Right cardiac atrium (tissue), 5 donors: Measurements from ENCODE around the gene UBE2R2. TPM values are rescaled to one million over a fixed set of nuclear protein-coding genes. Genes with fewer than 3 reads are reported as not detected.
"Not testable (repeated sequence)": the region's sequence is repeated elsewhere in the genome, so short reads cannot be mapped to it uniquely, and the experiment has no call there.

Experiments used
- ATAC-seq, 2 donors: fragments of 200-7000 bp; cut with Tn5 transposase; one replicate each; pipeline versions ENCODE4 v1.8.0 to v1.9.1; 2020; ENCODE audit warnings: moderate library complexity in 2 of 2, mild to moderate bottlenecking in 1 of 2
- DNase-seq, 3 donors: peaks; one replicate each; pipeline ENCODE4 v3.0.0-alpha.2; 2020
- H3K27ac ChIP-seq: one replicate; pipeline ENCODE4 v1.5.1; 2013; ENCODE audit warnings: mild to moderate bottlenecking, low read length, control low read depth, moderate library complexity
- H3K27me3 ChIP-seq: one replicate; pipeline ENCODE4 v1.6.1; 2013; ENCODE audit not compliant: control insufficient read depth, insufficient read depth
- H3K4me1 ChIP-seq: one replicate; pipeline ENCODE4 v1.6.1; 2013; ENCODE audit warnings: low read length; ENCODE audit not compliant: control insufficient read depth, insufficient read depth
- H3K4me3 ChIP-seq: one replicate; pipeline ENCODE4 v1.5.1; 2013; ENCODE audit warnings: low read length, control low read depth
- H3K9me3 ChIP-seq: one replicate; pipeline ENCODE4 v1.6.1; 2013; ENCODE audit warnings: low read length; ENCODE audit not compliant: control insufficient read depth
- WGBS: extraction: QIAGEN DNeasy Blood & Tissue Kit; methylation state at CpG from one replicate; pipeline ENCODE4 v1.1.7; 2013; 5-methylcytosine and 5-hydroxymethylcytosine counted together
- intact Hi-C, 4 donors: fragments of 100-400 bp; cut with DNase I; formaldehyde crosslinking; loops; one replicate each; pipeline versions ENCODE4 v1.11.0 to v1.14.0; 2022 to 2023
- polyA plus RNA-seq: library from polyadenylated mRNA; stranded (reverse); fragments of 200-250 nt; gene quantifications from one replicate; pipeline ENCODE4 v1.2.3, GENCODE V29; 2013
- total RNA-seq, 4 donors: library from RNA; stranded (reverse); fragmentation: NEBNext Ultra II Directional; extraction: Animal tissue kit (Norgen Biotek cat#: 25700); gene quantifications; one replicate each; pipeline ENCODE4 v1.2.1, GENCODE V29; 2021
- donor health status: healthy with polysubstance abuse.
- donor health status: DM: no; HTN: yes; CAD: no.
- donor health status: DM: no; HTN: no; CAD: no.
- donor health status: DM: no; HTN: yes; CAD: no; lungs with severe emphysema.
- donor health status: DM: yes; HTN: yes; CAD: no.

UBE2R2 gene
- total and polyA plus RNA-seq, 5 donors, result 23.9 to 43.8 (median 37.0) TPM

DNA sequence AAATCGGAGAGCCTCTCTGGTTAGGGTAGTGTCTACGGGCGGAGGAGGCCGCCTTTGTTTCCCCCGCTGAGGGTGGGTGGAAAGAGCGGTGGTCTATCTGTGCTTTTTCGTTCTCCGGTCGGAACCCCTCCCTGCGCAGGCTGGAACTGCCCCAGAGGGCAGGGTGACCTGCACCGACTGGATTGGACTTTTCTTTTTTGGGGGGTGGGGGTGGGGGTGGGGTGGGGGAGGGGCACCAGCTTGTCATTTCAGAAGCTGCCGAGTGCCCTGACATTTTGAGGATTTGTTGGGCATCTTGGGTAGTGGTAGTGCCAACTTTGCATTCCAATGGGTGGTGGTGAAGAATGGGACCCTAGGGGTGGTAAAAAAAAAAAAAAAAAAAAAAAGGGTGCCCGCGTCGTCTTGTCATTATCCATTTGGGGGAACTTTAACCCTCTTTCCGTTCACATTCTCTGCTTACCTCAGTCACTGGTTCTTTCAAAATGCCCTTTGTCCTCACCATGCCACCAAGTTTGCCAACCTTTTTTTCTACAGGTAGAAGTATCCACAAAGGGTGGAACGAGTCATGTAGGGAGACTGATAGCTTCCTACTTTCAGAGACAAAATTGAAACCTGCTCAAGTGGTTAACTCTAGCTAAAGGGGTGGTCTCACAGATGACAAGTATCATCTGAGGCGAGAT is 1.3 kb downstream of the UBE2R2 start:
- H3K27ac ChIP-seq, result peak overlapping the region; percentile 100
- under 1% methylated on average over 18 of the region's 18 CpGs for WGBS
- H3K27me3 ChIP-seq, result no peaks in the 10 kb centered on the region
- ATAC-seq (peak; percentile 6 to 16), DNase-seq (peak in 2 of 3 donors; percentile 86 to 87)
- no peaks in the 10 kb centered on the region for H3K9me3 ChIP-seq
- no peaks in the 10 kb centered on the region for H3K4me1 ChIP-seq
- peak overlapping the region; percentile 99 for H3K4me3 ChIP-seq
- intact Hi-C loops, result loop anchor here in 2 of 4 donors (2.0 to 5.0 kb wide), 2 partner anchors 28 to 34 kb away; no protein-coding TSS in a partner anchor

DNA sequence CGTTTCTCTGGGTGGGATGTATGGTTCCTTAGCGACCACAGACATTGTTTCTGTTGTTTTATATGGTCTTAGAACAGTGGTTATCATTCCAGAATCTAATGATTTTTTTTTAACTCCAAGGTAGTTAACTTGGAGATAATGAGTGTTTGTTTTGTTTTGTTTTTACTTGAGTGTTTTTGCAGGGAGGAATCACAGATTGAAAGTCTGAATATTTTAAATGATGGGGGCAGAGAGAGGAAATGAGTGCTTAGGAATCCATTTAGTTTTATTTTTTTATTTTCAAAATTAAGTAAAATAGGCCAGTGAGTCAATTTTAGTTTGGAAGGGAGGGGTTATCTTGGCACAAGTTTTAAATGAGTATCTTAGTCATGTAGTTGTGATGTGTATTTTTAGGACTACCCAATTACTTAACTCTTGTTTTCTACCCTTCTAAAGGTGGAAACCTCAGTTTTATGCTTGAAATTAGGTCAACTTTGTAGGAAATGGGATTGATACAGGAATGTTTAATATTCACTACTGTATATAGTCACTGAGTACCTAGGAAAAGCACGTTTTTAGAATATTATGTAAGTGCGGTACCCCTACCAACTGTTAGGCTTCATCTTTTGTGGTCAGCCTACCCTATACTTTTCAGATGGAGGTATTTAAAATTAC is 2.0 kb downstream of the UBE2R2 start:
- H3K9me3 ChIP-seq, result no peaks in the 10 kb centered on the region
- H3K27ac ChIP-seq, result peak overlapping the region; percentile 29
- intact Hi-C loops, result loop anchor here in 2 of 4 donors (2.0 to 5.0 kb wide), 2 partner anchors 28 to 33 kb away; no protein-coding TSS in a partner anchor
- no peaks in the 10 kb centered on the region for H3K4me1 ChIP-seq
- DNase-seq (no peak), ATAC-seq (no peak)
- peak overlapping the region; percentile 99 for H3K4me3 ChIP-seq
- 16% methylated on average over 4 of the region's 4 CpGs for WGBS
- no peaks in the 10 kb centered on the region for H3K27me3 ChIP-seq

DNA sequence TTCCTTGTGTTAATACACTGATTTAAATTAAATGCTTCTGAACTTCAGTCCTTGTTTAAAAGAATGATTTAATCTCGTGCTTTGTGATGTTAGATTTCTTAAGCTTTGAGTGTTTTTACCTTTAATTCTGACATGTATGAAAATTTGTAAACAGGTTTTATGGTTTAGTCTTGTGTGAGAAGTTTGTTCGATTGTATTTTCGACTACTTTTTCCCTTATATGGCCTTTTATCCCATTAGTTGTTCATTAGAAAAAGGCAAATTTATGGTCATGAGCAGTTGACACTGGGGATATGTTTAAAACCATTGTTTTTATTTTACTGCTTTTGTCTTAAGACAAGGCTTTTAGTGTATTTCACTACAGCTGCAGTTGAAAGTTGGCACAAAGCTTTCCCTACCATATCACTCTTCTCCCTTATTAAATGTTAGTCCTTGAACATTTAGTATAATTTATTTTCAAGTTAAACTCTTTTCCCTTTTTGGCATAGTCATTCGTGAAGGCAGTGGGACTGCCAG is 3.3 kb downstream of the UBE2R2 start:
- 48% methylated on average over 4 of the region's 4 CpGs for WGBS
- Histone ChIP-seq H3K27me3 (no peaks in the 10 kb centered on the region), H3K9me3 (no peaks in the 10 kb centered on the region), H3K27ac (no peak overlapping the region), H3K4me1 (no peaks in the 10 kb centered on the region), H3K4me3 (no peak overlapping the region)
- ATAC-seq, result no peak
- no peak for DNase-seq
- intact Hi-C loops, result no loop called here

DNA sequence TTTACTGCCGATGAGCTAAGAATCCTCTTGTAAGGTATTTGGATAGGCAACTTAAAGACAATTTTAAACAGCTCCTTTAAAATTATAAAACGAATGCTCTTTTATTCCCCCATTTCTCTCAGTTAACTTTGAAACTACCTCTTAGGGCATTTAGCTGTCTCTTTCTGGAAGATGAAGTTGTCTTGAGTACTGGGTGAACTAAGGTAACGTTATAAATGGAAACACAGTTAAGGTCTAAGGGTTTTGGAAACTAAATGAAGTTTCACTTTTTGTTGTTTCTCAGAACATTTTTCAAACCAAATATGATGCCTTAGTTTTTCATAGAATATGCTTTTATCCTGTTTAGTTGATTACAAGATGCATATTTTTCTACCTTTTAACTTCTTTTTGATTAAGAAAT is 6.8 kb downstream of the UBE2R2 start:
- H3K27ac ChIP-seq, result no peak overlapping the region
- intact Hi-C loops, result no loop called here
- 89% methylated on average over 3 of the region's 3 CpGs for WGBS

DNA sequence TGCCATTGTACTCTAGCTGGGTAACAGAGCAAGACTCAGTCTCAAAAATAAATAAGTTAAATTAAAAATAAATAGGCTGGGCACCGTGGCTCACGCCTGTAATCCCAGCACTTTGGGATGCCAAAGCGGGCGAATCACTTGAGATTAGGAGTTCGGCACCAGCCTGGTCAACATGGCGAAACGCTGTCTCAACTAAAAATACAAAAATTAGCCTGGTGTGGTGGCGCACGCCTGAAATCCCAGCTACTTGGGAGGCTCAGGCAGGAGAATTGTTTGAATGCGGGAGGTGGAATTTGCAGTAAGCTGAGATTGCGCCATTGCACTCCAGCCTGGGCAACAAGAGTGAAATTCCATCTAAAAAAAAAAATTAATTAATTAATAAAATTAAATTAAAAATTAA is 10.3 kb downstream of the UBE2R2 start:
- DNase-seq, intact Hi-C loops, H3K9me3 ChIP-seq, H3K4me3 ChIP-seq, ATAC-seq, H3K4me1 ChIP-seq, H3K27me3 ChIP-seq, H3K27ac ChIP-seq: not testable (repeated sequence)
- 98% methylated on average over 11 of the region's 11 CpGs for WGBS

More for the DNA sequence above, 6.8 kb downstream of the UBE2R2 start:
- Histone ChIP-seq H3K9me3 (no peaks in the 10 kb centered on the region), H3K27me3 (no peaks in the 10 kb centered on the region), H3K4me1 (no peaks in the 10 kb centered on the region), H3K4me3 (no peak overlapping the region)
- no peak for ATAC-seq
- DNase-seq, result no peak

DNA sequence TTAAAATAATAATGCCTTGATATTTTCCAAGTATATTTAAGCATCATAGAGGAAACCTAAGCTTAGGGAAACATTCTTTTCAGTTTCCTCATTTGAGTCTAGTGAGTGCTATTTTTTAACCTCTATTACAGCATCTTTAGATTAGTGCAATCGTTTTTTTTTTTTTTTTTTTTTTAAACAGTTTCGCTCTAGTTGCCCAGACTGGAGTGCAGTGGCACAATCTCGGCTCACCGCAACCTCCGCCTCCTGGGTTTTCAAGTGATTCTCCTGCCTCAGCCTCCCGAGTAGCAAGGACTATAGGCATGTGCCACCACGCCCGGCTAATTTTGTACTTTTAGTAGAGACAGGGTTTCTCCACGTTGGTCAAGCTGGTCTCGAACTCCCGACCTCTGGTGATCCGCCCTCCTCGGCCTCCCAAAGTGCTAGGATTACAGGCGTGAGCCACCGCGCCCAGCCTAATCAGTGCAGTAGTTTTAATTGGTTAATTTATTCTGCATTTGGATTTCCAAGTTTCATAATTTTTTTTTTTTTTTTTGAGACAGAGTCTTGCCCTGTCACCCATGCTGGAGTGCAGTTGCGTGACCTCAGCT is 12.8 kb downstream of the UBE2R2 start:
- H3K27me3 ChIP-seq, ATAC-seq, intact Hi-C loops, H3K4me1 ChIP-seq, H3K27ac ChIP-seq, H3K4me3 ChIP-seq, DNase-seq, H3K9me3 ChIP-seq: not testable (repeated sequence)
- WGBS, result 91% methylated on average over 17 of the region's 17 CpGs

DNA sequence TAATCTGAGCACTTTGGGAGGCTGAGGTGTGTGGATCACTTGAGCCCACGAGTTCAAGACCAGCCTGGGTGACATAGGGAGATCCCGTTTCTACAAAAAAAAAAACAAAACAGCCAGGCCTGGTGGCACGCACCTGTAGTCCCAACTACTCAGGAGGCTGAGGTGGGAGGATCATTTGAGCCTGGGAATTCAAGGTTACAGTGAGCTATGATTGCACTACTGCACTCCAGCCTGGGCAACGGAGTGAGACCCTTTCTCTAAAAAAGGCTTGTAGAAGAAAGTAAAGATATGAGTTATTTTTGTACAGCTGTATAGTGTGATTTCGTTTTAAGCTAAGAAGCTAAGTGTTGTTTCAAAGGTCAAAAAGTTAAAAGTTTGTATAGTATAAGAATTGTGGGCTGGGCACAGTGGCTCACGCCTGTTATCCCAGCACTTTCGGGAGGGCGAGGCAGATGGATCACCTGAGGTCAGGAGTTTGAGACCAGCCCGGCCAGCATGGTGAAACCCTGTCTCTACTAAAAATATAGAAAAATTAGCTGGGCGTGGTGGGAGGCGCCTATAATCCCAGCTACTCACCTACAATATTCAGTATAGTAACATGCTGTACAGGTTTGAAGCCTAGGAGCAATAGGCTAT is 18.8 kb downstream of the UBE2R2 start:
- no peak for DNase-seq
- 85% methylated on average over 11 of the region's 11 CpGs for WGBS

DNA sequence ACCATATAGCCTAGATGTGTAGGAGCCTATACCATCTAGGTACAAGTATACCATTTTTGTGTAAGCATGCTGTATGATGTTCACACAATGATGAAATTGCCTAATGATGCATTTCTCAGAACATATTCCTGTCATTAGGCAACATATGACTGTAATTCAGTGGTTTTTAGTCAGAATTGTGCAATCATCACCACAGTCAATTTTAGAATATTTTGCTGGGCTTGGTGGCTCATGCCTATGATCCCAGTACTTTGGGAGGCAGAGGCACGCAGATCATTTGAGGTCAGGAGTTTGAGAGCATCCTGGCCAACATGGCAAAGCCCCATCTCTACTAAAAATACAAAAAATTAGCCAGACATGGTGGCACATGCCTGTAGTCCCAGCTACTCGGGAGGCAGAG is 19.3 kb downstream of the UBE2R2 start:
- not testable (repeated sequence) for H3K4me1 ChIP-seq

More for the DNA sequence above, 18.8 kb downstream of the UBE2R2 start:
- no peak for ATAC-seq
- Histone ChIP-seq H3K27me3 (no peaks in the 10 kb centered on the region), H3K27ac (peak overlapping the region; percentile 37), H3K4me3 (no peak overlapping the region), H3K9me3 (no peaks in the 10 kb centered on the region), H3K4me1 (peaks cover 9% of the 10 kb centered on the region)
- intact Hi-C loops, result no loop called here

DNA sequence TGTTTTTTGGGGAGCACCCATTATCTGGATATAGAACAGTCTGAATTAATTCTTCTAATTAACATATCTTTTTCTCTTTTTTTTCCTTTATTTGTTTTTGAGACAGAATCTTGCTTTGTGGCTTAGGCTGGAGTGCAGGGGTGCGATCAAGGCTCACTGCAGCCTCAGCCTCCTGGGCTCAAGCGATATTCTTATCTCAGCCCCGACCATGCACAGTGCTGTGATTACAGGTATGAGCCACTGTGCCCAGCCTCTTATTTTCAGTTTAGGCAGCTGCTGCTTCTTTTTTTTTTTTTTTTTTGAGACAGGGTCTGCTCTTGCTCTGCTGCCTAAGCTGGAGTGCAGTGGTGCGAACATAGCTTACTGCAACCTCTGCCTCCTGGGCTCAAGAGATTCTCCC is 20.2 kb downstream of the UBE2R2 start:
- H3K4me3 ChIP-seq, result no peak overlapping the region
- peaks cover 9% of the 10 kb centered on the region for H3K4me1 ChIP-seq
- H3K27me3 ChIP-seq, result no peaks in the 10 kb centered on the region
- ATAC-seq, result no peak
- H3K9me3 ChIP-seq, result no peaks in the 10 kb centered on the region
- 85% methylated on average over 4 of the region's 4 CpGs for WGBS
- DNase-seq, result no peak
- intact Hi-C loops, result no loop called here
- H3K27ac ChIP-seq, result no peak overlapping the region

More for the DNA sequence above, 19.3 kb downstream of the UBE2R2 start:
- H3K27me3 ChIP-seq, H3K4me3 ChIP-seq, H3K9me3 ChIP-seq, intact Hi-C loops: not testable (repeated sequence)
- H3K27ac ChIP-seq, result peak overlapping the region; percentile 37
- ATAC-seq (peak; percentile 76), DNase-seq (peak in 1 of 3 donors; percentile 27)
- WGBS, result 49% methylated on average over 2 of the region's 2 CpGs

DNA sequence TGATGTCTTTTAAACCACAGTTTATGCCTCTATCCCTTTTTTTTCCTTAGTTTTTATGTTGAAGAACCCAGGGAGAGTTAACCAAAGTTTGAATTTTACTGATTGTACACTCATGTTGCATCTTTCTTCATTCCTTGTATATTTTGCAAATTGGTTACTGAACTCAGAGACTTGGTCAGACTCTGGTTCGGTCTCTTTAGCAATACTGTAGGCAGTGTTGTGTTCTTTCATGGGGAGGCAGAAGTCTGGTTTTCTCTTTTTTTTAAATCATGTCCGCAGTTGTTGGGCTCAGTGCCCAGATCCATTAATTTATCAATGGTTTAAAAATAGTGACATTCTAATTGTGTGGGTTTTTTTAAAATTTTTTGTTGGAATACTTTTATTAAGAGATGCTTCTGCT is 23.4 kb downstream of the UBE2R2 start:
- peaks cover 13% of the 10 kb centered on the region for H3K4me1 ChIP-seq
- H3K27me3 ChIP-seq, result no peaks in the 10 kb centered on the region
- intact Hi-C loops, result no loop called here
- no peak for ATAC-seq
- WGBS, result 33% methylated on average over 2 of the region's 2 CpGs
- no peak for DNase-seq
- no peaks in the 10 kb centered on the region for H3K9me3 ChIP-seq
- H3K27ac ChIP-seq, result no peak overlapping the region
- no peak overlapping the region for H3K4me3 ChIP-seq
